ENCODE results near the gene ABCB1. TPM values are rescaled to one million over a fixed set of nuclear protein-coding genes. Genes with fewer than 3 reads are reported as not detected.

Gene ABCB1
- total and polyA plus RNA-seq, 2 of the 8 experiments (the other 6 are each of a cell fraction or from before 2014, with no cell fraction given): 0.51 to 1.2 TPM

DNA sequence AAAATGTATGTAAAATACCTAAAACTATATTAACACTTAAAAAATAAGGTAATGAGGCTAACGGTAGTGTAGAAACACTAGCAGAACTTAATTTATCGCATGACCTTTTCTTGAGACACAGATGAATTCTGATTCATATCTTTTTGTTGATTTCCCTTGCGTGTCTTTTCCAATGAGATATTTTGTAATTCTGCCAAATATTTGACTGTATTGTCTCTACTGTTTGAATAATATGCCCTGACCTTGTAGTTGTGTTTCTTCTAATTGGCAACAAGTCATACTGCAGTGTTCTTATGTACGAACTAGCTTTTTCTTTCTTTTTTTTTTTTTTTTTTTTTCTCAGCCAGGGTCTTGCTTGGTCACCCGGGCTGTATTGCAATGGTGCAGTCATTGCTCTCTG, 9.2 kb upstream of the ABCB1 start (continued):
- TF ChIP-seq RFX5 (IDR thresholded peaks at IDR 0.05; ENCODE audit: borderline replicate concordance, low read depth, low read length) (no peak), CEBPB (IDR thresholded peaks at IDR 0.05; ENCODE audit: low read depth, low read length) (no peak), KDM4A (IDR thresholded peaks at IDR 0.05; ENCODE audit: low read depth, low read length, severe bottlenecking) (no peak)
- TF ChIP-seq, protein P1, sequence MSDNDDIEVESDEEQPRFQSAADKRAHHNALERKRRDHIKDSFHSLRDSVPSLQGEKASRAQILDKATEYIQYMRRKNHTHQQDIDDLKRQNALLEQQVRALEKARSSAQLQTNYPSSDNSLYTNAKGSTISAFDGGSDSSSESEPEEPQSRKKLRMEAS (IDR thresholded peaks at IDR 0.05): no peak
